Measurements from ENCODE around the gene LTBP3. TPM values are rescaled to one million over a fixed set of nuclear protein-coding genes. Genes with fewer than 3 reads are reported as not detected.

LTBP3 gene
- polyA plus RNA-seq, 1 donor from 2014 or later, result 4.6 TPM

DNA sequence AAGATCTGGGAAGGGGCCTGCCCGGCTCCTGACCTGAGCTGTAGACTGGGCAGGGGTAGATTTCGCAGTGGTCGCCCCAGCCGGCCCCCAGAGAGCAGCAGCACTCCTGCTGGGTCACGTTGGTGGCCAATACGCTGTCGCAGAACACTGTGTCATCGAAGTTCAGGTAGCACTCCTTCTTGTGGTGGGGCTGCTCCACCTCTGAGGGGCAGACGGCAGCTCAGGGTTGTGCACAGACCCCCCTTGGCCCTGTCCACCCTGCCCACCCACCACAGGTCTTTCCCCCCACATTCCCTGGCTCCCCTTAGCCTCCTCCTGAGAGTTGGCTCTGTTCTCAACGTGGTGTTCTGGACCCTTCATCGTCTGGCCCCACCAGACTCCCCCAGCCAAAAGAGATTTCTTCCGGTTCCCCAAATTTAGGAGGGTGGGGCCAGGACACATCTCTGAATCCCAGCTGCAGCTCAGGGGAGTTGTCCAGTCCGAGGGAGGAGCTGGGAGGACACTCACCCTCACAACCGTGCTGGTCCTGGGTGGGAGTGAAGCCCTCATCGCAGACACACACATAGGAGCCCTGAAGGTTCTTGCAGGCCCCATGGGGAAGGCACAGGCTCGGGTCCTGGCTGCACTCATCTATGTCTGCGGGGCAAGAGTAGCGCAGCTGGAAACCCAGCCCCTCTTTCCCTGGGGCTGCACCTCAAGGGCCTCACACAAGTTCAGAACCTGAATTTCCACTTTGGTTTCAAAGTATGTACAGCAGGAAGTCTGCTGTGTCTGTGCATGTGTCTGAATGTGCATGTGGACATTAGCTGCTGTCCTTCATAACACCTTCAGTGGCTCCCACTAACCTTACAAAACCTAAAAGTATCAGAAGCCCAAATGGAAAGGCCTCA is 16.8 kb downstream of the LTBP3 start:
- H3K27ac ChIP-seq (ENCODE audit: low read length), result no peak overlapping the region
- H3K27me3 ChIP-seq (ENCODE audit: insufficient read depth, low read depth, low read length), result peaks cover 58% of the 10 kb centered on the region
- H4K20me1 ChIP-seq (ENCODE audit: insufficient read depth), result peaks cover 6% of the 10 kb centered on the region
- TF ChIP-seq POLR2AphosphoS5 (IDR thresholded peaks at IDR 0.05) (no peak), CTCF (IDR thresholded peaks at IDR 0.05; ENCODE audit: poor library complexity, severe bottlenecking) (no peak), MXI1 (conservative IDR thresholded peaks at IDR 0.05; ENCODE audit: poor library complexity, severe bottlenecking) (no peak), EZH2 (IDR thresholded peaks at IDR 0.05; ENCODE audit: borderline replicate concordance, insufficient read depth, low read length, poor library complexity, severe bottlenecking) (no peak), SMC3 (conservative IDR thresholded peaks at IDR 0.05; ENCODE audit: poor library complexity) (no peak), REST (IDR thresholded peaks at IDR 0.05; ENCODE audit: borderline replicate concordance) (no peak), RAD21 (conservative IDR thresholded peaks at IDR 0.05) (no peak), TAF1 (IDR thresholded peaks at IDR 0.05; ENCODE audit: low read depth) (no peak), EP300 (conservative IDR thresholded peaks at IDR 0.05; ENCODE audit: poor library complexity, severe bottlenecking) (no peak)
- H3K79me2 ChIP-seq (replicated peaks; ENCODE audit: insufficient read depth, low read length), result no peaks in the 10 kb centered on the region
- no peak overlapping the region for H3K9ac ChIP-seq (ENCODE audit: low read length)
- no peaks in the 10 kb centered on the region for H3K36me3 ChIP-seq (ENCODE audit: insufficient read depth, low read length)
- H3K4me2 ChIP-seq (ENCODE audit: low read length), result no peak overlapping the region
- no peaks in the 10 kb centered on the region for H3K9me3 ChIP-seq (ENCODE audit: low read length)
- no peaks in the 10 kb centered on the region for H3K9me2 ChIP-seq (ENCODE audit: insufficient read depth, low read length)
- no peaks in the 10 kb centered on the region for H3F3A ChIP-seq (ENCODE audit: insufficient read depth, low read length, poor library complexity, severe bottlenecking)
- H3K4me3 ChIP-seq (ENCODE audit: low read length), result peak overlapping the region; percentile 68
- no peak overlapping the region for H2AFZ ChIP-seq (ENCODE audit: low read depth, low read length)

- no peak overlapping the region for H3K27ac ChIP-seq (ENCODE audit: low read length)
- H4K20me1 ChIP-seq (ENCODE audit: insufficient read depth), result peaks cover 6% of the 10 kb centered on the region
- no peaks in the 10 kb centered on the region for H3K9me3 ChIP-seq (ENCODE audit: low read length)
- TF ChIP-seq POLR2AphosphoS5 (IDR thresholded peaks at IDR 0.05) (peak; percentile 17), REST (IDR thresholded peaks at IDR 0.05; ENCODE audit: borderline replicate concordance) (no peak), MXI1 (conservative IDR thresholded peaks at IDR 0.05; ENCODE audit: poor library complexity, severe bottlenecking) (peak; percentile 67), CTCF (IDR thresholded peaks at IDR 0.05; ENCODE audit: poor library complexity, severe bottlenecking) (peak; percentile 71), RAD21 (conservative IDR thresholded peaks at IDR 0.05) (peak; percentile 57), SMC3 (conservative IDR thresholded peaks at IDR 0.05; ENCODE audit: poor library complexity) (peak; percentile 37), TAF1 (IDR thresholded peaks at IDR 0.05; ENCODE audit: low read depth) (no peak), EP300 (conservative IDR thresholded peaks at IDR 0.05; ENCODE audit: poor library complexity, severe bottlenecking) (no peak), EZH2 (IDR thresholded peaks at IDR 0.05; ENCODE audit: borderline replicate concordance, insufficient read depth, low read length, poor library complexity, severe bottlenecking) (no peak)
- no peaks in the 10 kb centered on the region for H3K79me2 ChIP-seq (replicated peaks; ENCODE audit: insufficient read depth, low read length)
- no peaks in the 10 kb centered on the region for H3K9me2 ChIP-seq (ENCODE audit: insufficient read depth, low read length)
- H3K4me3 ChIP-seq (ENCODE audit: low read length), result peak overlapping the region; percentile 68
- no peak overlapping the region for H3K9ac ChIP-seq (ENCODE audit: low read length)
- H2AFZ ChIP-seq (ENCODE audit: low read depth, low read length), result no peak overlapping the region
- H3F3A ChIP-seq (ENCODE audit: insufficient read depth, low read length, poor library complexity, severe bottlenecking), result no peaks in the 10 kb centered on the region
- peaks cover 49% of the 10 kb centered on the region for H3K27me3 ChIP-seq (ENCODE audit: insufficient read depth, low read depth, low read length)
- no peak overlapping the region for H3K4me2 ChIP-seq (ENCODE audit: low read length)
- no peaks in the 10 kb centered on the region for H3K36me3 ChIP-seq (ENCODE audit: insufficient read depth, low read length)
Measured at GRCh38 chr11:65540290-65541092, 17.7 kb downstream of the LTBP3 start.

All from neural cell (in vitro differentiated cells).